Colon (tissue), 2 donors: ENCODE results near the gene PPP2R2C.

Experiments
- FAIRE-seq: peaks from 2 replicates; lab custom pipeline; 2012; peaks lifted over from hg19 to GRCh38; lab: Jason Lieb, UNC
- donor health status: control.
- donor health status: control.

Gene PPP2R2C

DNA sequence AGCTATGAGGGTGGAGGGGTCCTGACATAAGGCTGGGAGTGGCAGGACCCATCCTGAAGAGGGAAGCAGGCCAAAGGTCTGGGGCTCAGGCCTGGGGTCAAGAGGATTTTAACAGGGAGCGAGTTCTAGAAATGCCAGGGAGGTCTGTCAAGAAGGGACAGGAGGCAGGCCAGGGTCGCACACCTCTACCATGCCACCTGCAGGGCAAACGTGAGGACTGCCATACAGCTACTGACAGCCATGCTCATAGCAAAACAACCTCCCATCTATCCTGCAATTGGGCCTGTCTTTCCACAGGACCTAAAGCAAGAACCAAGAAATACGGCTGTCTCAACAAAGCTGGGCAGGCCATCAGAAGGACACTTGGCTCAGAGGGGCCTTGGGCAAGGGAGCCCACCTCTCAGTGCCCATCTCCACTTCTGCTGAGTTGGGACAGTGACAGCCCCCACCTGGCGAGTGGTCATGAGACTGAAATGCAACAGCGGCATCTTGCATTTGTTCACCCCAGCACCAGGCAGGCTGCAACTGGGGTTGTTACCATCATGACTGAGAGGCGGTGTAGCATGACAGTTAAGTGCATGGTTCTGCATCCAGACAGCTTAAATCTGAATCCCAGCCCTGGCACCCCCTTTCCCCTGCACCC lies 110.0 kb downstream of the PPP2R2C start:
- no peak for FAIRE-seq

DNA sequence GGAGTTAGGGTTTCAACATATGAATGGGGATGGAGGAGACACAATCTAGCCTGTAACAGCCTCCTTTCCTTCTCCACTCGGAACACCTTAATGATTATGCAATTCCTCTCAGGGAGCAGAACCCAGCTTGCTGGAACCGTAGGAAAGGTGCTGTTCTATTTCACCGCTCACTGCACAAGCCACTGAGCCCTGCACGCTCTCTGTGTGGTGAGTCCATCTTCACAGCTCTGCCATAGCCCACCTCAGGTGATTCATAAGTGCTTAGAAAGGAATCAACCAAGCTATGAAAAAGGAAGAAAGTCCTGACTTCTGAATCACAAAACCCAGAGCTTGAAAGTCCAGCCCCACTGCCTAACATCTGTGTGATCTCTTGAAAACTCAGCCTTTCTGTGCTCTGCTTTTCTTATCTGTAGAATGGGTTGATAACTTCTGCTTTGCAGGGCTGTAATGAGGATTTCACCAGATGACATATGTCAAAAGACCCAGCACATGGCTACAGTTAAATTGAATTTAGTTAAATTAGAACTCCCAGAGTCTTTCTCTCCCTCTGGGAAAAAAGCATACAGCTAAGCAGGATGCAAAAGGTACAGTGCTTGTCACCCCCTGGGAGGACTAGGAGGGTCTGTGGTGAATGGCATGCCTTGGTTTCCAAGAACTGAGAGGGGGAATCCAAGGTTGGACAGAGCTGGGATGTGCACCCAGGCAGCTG lies 111.2 kb downstream of the PPP2R2C start:
- no peak for FAIRE-seq

DNA sequence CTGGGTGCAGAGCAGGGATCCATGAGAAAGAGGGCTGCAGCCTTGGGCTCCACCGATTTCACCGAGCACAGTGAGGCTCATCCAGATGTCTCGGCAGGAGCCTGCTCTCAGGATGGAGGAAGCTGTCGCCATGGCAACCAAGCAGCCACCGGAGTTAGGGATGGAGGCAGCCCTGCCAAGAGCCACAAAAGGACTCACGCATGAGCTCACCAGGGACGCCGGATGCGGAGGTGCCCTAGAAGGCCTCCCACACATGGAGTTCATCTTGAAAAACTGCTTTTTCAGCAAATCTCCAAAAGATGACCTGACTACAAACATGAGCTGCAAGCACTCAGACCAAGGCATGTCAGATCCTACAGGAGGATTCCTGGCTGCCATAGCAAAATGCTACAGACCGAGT lies 112.0 kb downstream of the PPP2R2C start:
- FAIRE-seq: no peak

DNA sequence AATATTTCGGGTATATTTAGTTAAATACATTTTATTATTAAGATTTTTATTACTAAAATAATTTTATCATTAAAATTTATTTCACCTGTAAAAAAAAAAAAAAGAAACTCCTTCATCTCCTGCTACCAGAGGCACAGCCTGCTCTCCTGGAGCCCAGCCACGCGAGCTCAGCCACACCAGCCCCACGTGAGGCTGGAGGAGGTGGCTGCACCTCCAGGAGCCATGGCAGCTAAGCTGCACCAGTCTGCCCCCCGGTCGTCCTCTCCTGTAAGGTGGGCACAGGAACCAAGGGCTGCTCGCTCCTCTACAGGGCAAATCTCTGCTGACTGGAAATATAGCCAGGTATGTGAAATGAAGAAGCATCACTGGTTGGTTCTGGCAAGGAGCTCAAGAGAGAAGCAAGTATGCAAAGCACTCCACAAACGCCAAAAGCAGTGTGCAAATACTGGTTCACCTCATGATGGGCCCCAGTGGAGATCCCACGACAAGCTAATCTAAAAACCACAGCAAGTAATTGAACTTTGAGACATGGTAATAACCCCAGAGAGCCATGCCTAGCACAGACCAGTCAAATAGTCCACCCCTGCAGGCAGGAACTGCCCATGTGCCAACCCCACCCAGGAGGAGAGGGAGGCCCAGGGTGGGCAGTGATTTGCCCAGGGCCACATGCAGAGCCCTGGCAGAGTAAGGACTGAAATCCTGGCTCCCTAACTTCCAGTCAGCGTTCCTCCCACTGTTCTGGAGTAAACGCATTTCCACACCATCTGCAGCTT lies 112.7 kb downstream of the PPP2R2C start:
- FAIRE-seq: no peak

DNA sequence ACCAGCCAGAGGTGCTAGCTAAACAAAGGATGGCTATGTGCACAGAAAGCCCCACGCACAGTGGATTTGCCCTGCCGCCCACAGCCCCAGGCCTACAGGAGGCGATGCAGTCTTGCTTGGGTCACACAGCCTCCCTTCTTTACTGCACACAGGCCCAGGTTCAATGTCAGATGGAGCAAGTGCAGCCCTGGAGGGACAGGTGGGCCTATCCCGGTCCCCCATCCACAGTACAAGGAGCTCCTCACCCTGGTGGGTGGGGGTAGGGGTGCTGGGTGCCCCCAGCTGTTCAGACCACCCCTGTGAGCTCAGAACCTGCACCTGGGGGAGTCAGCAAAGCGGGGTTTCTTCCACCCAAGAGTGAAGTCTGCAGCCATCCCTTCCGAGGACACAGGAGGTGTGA lies 114.9 kb downstream of the PPP2R2C start:
- no peak for FAIRE-seq

DNA sequence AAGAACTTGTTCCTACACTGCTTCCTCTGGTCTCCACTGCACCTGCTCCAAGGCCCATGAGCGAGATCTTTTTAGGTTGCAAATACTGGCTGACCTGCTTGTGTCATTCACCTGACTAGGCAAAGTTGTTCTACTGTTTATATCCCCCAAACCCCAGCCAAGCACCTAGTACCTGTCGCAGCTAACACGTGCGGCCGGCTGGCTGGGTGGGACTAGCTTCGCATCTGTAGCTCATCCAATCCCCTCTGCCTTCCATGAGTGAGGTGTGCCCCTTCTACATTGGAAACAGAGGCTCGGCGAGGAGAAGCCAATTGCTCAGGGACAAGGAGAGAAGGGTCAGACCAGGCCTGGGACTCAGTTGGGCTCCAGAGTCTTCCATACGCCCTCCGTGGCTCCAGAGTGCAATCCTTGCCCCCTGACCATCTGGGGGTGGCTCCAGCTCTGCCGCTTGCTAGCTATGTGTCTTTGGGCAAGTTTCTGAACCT lies 116.3 kb downstream of the PPP2R2C start:
- no peak for FAIRE-seq

DNA sequence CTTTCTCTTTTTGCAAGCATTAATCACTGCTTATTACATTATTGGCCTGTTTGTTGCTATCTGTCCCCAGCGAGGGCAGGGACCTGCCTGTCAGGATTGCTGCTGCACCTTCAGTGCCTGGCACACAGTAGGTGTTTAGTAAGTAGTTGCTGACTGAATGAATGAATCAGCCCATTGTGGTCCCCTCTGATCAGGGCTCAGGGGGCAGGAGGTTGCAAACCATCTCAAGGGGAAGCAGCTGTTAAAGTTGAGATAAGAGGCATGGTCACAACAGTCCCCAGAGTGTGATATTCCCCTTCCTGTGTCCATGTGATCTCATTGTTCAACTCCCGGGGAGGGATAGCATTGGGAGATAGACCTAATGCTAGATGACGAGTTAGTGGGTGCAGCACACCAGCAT lies 117.4 kb downstream of the PPP2R2C start:
- no peak for FAIRE-seq

DNA sequence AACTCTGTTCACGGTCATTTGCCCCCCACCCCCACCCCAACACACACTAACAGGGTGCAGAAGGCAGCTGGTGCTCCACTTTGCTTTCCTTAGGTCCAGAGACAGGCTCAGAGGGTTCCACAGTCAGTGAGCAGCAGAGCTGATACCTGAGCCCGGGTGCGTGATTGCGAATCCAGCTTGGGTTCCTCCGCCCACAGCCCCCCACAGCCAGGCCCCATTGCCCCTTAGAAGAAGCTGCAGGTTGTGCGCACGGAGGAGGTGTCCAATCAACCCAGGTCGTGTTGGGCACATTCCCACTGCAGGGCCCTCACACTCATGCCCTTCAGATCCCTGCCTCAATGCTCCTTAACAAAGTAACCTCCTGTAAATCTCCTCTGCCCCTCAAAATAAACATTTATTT lies 117.8 kb downstream of the PPP2R2C start:
- no peak for FAIRE-seq

DNA sequence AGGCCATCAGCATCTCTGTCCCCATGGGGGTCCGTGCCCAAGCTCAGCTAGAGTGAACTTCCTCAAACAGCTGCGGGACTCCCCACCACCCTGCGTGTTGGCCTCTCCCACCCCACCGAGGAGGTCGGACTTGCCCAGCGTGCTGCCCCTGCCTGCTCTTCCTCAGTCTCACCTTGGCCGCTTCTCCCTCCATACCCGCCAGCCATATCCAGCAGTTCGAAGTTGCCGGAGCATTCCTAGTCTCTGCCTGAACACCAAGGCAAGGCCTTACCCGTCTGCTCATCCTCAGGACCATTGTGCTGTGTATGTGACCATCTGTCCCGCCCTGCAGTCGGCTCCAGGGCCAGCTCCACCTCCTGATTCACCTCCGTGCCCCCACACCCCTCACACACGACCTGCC lies 118.3 kb downstream of the PPP2R2C start:
- FAIRE-seq: no peak

DNA sequence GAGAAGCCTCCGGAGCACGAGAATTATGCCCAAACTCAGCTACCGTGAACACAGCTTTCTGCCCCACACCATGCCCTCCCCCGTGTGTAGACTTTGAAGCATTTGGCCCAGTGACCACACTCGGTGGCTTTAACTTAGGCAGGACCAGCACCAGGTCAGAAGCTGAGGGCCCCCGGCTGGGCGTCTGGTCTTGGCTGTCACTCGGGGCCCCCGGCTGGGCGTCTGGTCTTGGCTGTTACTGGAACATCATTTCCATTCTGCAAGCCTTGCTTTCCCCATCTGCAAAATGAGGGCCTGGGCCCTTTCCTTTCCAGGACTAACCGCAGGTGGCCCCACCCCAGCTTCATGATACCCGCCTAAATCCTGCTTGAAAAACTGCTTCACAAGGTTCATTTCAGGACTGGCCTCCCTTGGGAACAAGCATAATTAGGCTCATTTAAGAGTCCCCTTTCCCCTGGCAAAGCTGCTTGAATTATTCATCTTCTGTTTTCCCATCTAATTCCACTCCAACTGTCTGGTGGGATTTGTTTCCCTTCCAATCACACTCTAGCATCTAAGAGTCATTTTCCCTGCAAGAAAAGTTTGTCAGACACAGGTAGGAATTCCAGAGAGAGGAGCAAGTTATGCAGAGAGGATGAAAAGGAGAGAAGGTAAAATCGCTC lies 120.3 kb downstream of the PPP2R2C start:
- no peak for FAIRE-seq

DNA sequence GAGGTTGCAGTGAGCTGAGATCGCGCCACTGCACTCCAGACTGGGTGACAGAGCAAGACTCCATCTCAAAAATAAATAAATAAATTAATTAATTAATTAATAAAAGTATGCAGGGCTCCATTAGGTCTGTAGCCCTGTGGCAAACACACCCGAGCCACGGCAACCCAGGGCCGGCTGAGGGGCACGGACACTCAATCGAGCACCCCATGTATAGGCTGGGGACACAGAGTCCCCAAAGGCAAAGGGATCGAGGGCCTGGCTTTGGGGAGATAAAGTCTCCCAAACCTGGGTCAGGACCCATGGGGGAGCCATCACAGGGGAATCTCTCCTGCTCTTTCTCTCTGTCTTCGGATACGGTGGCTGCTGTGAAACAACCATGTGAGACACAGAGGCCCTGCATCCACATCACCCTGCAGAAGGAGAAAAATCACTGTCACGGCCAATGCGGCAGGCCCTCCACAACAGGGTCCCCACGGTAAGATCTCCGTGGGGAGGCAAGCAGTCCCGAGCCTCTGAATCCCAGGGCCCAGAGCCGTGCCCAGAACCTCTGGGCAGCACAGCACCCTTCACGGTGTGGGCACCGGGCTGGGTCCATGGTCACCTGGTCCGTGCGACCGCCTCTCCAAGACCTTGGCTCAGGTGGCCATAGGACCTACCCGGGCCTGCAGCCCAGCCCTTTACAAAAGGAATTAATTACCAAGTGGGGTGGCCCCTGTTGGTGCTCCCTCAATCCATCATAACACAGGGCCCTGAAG lies 121.0 kb downstream of the PPP2R2C start:
- FAIRE-seq: no peak

DNA sequence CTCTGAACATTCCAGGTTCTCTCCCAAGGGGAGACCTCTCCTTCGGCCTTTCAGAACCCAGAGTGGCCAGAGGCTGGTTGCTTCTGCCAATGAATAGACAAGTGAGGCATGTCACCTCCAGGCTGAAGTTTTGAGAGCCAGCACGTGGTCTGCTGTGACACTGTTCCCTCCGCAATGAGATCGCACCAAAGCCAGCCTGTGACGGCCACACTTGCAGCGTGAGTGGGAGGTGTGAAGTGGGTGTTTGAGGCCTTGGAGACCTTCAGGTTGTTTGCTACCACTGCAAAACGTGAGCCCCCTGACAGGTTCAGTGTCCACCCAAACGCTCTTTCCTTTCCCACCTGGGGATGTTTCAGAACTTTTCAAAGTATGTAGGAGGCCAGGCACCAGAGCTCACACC lies 121.8 kb downstream of the PPP2R2C start:
- FAIRE-seq: no peak

DNA sequence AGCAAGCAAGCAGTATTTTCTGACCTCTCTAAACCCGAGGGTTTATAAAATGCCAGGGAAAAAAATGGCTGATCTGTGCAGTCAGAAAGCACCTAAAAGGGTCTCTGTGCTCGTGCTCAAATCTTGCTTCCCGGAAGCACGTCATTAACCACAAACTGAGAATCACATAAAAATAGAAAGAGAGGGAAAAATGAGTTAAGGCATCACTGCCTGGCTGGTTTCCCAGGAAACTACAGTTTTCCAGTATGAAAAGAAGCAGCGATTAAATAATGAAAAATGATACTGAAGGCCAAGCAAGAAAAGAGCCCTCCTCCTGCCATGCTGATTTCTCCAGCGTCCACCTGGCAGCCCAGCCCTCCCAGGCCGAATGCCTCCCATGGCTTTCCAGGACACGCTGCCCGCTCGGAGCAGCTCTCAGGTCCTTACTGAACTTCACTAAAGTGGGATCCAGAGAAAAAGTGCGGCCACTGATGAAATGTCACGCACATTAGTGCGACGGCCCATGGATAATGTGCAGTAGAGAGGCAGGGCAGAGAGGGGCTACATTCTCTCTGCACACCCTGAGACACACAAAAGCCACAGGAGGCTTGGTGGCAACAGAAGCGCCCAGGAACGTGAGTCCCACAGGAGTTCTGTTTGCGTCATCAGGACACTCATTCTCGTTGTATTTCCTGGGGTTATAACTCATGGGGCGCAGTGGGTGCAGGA lies 122.4 kb downstream of the PPP2R2C start:
- no peak for FAIRE-seq

DNA sequence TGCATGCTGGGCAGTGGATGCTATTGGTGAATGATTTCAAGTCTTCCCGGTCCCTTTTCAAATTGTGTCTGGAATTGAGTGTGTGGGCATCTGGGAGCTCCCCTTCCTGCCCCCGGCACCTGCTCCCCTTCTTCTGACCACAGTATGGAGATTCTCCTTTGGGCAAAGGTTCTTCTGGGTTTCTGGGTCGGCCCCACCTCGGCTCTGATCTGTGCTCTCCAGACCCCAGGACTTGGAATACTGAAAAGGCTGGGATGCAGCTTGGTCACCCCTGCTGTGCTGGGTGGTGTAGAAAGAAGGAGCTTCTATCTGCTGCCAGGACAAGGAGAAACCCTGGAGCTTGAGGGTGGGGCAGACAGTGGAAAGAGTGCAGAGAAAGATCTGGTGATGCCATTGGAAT lies 124.0 kb downstream of the PPP2R2C start:
- FAIRE-seq: no peak

DNA sequence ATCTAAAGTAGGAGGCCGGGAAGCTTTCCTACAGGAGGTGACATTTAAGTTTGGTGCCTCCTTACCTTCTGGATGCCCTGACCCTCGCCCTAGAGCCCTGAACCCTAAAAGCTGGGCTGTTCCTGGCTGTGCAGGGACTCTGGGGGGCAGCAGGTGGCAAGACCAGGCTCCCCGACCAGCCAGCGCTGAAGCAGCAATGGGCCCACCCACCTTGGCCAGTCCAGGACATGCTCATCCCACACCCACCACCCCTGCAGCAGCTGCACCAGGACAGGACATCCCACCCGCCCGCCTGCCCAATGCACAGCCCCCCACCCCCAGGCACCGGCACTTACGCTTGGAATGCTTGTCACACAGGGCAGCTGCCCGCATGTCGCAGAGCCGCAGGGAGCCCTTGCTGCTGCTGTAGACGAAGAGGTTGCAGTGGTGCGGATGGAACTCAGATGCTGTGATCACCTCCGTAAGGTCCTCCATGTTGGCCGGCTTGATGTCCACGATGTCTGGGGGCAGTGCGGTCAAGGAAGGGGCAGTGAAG lies 124.8 kb downstream of the PPP2R2C start:
- FAIRE-seq: no peak

DNA sequence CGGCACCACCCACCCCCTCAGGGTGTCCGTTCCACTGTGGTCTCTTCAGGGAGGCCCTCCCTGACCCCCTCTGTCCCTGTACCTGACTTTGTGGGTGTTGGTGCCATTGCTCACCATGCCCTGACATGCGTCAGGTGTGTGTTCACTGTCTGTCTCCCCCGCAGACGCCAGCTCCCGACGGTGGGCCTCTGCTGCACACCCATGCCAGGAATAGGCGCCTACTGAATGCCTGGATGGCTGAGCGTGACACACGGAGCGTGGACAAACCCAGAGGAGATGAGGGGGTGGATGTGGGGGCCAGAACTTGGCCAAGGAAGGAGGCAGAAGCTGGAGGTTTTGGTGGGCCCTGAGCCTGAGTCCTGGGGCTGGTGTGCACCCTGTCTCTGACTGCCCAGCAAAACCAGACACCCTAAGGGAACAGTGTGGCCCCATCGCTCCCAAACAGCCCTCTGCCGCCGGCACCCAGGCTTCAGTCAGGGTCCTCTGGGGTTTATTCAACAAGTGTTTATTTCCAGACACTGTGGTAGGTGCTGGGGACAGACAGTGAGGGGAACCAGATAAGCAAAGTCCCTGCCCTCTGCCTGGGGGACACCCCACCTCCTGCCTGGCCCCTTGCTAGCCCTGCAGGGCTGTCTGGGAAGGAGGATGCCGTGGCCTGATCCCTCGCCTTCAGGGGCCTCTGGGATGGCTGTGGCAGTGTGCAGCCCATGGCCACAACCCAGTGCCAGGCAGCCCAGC lies 125.9 kb downstream of the PPP2R2C start:
- FAIRE-seq: no peak

DNA sequence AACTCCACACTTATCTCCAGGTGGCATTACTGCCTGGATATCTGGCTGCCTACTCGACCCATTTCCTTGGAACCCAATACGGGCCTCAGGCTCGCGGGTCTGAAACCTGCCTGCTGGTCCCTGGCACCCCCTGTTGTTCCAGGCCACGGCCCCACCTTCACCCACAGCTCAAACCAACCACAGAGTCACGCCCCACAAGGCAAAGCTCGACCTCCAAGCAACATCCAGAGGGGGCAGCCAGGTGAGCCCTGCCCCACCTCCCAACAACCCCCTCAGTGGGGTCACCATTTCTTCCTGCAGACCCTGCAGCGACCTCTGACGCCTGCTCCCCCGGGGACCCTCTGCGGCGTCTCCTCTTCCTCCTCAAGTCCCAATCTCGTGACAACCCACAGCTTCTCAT lies 126.5 kb downstream of the PPP2R2C start:
- FAIRE-seq: no peak

DNA sequence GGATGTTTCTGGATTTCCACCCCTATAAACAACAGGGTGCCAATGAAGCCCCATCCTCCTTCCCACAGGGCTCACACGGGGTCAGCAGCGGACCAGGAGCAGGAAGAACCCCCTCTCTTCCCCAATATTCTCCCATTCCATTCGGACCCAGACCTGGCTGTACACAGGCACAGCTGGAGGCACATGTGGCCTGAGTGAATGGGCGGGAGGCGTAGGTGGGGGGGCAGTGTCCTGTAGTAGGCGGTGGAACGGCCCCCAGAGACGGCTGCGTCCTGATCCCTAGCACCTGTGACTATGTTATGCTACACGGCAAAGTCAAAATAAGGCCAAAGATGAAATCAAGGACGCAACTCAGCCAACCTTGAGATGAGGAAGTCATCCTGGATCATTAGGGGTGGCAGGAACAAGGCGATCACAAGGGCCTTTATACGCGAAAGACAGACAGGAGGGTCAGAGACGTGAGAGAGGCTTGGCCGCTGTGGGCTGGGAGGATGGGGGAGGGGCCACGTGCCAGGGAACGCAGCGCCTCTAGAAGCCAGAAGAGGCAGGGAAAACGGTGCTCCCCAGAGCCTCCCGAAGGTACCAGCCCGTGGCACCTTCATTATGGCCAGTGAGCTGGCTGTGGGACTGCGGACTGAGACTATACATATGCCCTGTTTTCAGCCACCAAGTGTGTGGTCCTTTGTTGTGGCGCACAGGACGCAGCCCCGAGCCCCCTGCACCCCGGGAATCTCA lies 127.2 kb downstream of the PPP2R2C start:
- no peak for FAIRE-seq

DNA sequence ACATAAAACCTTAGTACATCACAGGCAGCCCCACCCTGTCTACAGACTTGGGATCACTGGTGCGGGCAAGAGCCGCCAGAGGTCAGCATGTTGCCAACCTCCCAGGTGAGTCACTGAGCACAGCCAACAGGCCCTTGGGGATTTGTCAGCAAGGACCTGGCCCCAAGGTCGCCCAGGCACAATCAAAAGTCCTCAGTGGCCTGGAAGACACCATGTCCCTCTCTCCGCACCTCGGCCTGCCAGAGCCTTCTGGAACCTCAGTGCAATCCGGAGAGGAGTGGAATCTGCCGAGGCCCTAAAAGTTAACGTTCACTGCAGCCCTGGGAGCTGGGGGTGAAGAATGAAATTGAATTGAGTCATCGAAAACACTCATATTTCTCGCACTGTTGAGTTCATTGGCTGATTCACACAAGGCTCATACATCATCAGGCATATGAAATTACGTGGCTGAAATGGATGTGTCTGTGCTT lies 128.4 kb downstream of the PPP2R2C start:
- FAIRE-seq: no peak
